NCI-H1105 treated with DMSO at 0.1 percent for 48 hours (cell line): Measurements from ENCODE around the gene ZNF587B.
"Not testable (repeated sequence)": the region's sequence is repeated elsewhere in the genome, so short reads cannot be mapped to it uniquely, and the experiment has no call there.

Source experiments
- DNase-seq: peaks from one replicate; lab custom pipeline; 2025; lab: John Stamatoyannopoulos, UW

The ZNF587B gene

DNA sequence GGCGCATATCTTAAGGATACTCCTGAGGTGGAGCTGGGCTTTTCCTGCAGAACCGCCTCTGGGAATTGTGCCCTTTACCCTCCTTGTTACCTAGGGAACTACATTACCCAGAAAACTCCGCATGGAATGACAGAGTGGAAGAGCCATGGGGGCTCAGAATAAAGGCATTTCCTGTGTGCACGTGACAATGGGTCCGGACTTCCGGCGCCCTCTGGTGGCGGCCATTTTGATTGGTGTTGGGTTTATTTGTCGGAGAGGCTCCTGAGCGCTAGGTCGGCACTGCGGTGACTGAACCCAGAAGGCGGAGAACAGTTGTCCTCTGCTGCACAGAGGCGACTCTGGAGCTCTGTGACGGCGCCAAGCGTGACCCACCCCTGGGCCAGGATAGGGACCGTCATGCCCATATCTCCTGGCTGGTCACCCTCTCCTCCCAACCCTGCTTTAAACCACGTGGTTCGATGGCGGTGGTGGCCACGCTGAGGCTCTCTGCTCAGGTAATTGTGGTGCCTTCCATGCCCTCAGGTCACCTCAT lies at the start of gene ZNF587B:
Gene ZNF587B, plus strand, starts transcription at position 229 of the 532 bp plus-strand sequence. Its CDS starts 230 bp downstream, at position 459.
- DNase-seq = peak; percentile 7

DNA sequence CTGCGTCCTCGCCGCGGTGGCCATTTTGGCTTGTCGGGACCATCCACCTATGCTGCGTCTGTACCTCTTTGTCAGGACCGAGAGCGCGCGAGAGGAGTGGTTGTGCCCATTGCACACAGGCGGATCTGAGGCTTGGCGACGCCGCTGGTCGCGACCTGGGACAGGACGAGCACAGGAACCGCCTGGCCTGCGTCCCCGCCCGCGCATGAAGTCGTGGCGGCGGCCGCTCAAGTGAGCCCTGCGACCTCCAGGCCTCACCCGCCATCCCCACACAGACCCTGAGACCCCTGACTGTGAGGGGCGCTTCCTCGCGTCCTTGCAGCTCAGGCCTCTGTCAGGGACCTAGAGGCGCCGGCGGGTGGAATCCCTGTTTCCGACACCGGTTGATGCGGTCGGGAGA lies 43.8 kb upstream of the ZNF587B start:
- no peak for DNase-seq

DNA sequence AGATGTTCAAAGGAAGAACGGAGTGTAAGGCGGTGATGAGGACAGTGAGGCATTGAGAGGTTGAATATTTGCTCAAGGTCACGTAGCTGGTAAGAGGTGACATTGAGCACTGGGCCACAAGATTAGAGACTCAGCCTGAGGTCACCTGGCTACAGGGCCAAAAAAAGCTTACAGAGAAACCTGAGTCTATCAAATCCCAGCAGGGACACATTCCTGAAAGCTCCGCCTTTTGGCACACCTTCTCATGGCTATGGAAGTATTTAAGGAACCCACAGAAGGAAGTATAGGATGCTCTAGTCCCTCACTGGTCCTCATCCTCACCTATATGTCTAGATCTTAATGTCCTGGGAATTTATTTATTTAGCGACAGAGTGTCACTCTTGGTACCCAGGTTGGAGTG lies 43.2 kb upstream of the ZNF587B start:
- no peak for DNase-seq

DNA sequence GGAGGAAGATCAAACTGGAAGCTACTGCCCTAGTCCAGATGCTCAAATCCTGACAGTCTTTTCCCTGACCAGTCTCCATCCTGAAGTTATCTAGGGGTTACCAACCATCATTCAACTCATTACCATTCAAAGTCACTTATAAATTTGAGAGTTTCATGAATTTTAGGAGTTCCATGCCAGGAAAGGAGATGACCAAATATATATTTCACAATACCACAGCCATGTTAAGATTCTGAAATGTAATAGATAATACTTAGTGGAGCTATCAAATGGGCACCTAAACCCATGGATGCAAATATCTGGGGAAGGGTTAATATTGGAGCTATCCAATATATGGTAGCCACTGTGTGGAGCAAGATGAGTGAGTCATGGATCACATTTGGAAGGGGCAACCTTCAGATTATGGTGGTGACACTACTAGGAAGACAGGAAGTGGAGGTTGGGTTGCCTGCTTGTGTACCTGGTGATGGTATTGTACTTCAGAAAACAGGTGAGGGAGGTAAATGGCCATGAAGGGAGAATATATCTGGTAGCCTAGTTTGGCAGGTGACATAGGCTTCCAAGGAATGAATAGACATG lies 41.9 kb upstream of the ZNF587B start:
- DNase-seq = no peak

DNA sequence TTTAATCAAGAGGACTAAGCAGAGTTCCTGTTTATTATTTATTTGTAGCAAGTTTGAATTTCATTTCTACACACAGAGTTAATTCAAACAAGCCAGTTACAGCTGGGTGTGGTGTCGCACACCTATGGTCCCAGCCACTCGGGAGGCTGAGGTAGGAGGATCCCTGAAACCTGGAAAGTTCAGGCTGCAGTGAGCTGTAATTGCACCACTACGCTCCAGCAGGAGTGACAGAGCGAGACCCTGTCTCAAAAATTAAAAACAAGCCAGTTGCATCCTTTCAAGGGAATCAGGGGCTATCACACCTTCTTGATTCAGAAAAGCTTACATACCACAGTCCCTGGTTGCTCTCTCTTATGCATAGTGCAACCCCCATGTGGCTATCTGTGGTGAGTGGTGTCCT lies 40.8 kb upstream of the ZNF587B start:
- no peak for DNase-seq

DNA sequence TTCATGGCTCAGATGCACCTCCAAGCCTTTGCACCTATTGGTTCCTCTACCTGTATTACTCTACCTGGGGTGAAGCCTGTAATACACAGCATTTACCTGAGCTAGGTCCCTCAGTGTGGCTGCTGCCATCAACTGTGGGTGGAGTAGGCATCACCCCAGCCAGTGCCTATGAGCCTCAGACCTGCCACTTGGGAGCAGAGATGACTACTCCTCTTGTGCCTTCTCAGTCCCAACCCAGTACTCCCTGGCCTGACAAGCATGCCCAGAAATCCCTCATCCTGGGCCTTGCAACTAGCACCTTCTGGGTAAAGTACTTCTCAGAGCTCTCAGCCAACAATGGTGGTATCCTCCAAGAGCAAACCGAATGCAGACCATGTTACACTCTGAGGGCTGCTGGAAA lies 33.5 kb upstream of the ZNF587B start:
- not testable (repeated sequence) for DNase-seq

DNA sequence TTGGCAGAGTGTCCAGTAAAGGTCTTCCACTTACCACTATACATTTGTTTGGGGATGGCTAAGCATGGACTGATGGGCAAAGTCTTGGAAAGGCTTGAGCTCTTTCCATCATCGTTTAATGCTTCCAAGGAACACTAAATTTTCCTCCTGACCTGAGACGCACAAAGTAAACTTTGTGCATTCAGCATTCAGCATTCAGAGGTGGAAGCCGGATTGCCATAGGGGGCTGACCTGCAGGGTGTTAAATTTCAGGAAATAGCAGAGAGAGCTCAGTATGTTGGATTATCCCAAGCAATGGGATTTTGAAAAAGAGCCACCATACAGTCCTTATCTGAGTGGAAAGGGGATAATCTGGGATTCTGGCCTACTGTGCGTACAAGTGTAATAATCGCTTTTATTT lies 29.4 kb upstream of the ZNF587B start:
- no peak for DNase-seq

DNA sequence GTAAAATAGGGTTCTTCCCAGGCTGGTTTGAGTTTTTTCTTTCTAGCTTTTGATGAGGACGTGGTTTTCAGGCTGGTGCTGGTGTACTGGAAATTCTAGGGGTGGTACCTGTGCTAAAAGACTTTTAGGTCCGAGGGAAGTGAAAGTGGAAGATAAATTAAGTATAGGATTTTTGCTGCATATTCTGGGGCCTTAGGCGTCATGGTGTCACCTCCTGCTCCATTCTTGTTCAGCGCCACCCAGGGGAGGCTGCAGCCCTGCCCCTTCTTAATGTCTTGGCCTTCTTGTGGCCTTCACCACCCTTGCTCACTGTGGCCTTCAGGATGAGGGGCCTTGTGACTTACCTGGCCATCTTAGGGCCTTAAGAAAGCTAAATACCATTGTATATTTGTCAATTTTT lies 27.8 kb upstream of the ZNF587B start:
- no peak for DNase-seq

DNA sequence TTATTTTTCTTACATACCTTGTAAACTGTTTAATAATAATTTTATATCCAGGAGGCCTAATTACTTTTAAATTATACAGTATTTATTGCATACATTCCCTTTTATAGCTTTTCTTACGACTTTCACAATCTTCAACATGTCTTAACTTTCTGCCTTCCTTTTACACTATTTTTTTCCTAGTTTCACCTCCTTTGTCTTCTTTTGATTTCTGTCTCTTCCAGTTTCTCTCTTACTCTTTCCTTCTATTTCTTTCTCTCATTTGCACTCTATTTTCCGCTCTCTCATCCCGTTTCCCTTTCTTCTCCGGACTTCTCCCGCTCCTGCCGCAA lies 26.9 kb upstream of the ZNF587B start:
- DNase-seq = peak; percentile 46

DNA sequence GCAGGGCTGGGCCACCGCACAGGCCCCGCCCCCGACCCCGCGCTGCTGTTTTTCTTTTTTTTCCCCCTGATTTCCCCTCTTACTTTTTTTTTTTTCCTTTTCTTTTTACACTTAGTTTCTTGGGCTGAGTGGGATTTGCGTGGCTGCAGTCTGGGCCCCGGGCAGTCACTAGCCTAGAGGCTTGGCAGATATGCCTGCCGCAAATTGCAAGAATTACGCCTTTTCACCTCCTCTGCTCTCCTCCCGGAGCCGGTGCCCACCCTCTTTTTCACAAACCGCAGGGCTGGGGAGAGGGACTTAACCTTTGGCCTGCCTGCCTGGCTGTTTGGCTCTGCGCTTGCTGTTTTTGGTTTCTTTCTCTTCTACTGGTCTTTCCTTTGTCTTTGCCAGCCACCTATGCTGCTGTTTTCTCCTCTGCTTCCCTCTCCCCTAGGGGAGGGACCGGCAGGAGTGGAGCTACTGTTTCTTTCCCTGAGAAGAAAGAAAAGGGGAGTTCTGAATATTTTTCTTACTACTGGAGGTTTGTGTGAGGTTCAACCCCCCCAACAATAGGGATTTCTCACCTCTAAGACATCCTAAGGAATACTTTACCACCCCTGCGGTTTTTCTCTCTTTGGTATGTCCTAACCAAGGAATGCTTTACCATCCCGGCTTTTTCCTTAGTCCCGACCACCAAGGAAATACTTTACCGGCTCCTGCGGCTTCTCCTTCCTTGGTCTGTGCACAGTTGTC lies 26.3 kb upstream of the ZNF587B start:
- peak; percentile 46 for DNase-seq

DNA sequence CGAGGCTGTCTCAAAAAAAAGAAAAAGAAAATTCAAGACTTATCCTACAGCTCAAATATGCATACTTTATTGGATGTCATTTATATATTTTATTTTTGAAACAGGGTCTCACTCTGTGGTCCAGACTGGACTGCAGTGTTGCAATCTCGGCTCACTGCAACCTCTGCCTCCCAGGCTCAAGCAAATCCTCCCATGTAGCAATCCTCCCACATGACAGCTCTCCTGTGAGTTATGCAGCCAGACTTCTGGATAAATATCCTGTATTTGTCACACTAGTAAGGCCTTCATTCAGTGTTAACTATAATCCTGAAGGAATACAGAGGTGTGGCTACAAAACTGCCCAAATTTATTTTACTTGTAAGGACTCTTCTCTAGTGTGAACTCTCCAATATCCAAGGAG lies 22.6 kb upstream of the ZNF587B start:
- DNase-seq = no peak

DNA sequence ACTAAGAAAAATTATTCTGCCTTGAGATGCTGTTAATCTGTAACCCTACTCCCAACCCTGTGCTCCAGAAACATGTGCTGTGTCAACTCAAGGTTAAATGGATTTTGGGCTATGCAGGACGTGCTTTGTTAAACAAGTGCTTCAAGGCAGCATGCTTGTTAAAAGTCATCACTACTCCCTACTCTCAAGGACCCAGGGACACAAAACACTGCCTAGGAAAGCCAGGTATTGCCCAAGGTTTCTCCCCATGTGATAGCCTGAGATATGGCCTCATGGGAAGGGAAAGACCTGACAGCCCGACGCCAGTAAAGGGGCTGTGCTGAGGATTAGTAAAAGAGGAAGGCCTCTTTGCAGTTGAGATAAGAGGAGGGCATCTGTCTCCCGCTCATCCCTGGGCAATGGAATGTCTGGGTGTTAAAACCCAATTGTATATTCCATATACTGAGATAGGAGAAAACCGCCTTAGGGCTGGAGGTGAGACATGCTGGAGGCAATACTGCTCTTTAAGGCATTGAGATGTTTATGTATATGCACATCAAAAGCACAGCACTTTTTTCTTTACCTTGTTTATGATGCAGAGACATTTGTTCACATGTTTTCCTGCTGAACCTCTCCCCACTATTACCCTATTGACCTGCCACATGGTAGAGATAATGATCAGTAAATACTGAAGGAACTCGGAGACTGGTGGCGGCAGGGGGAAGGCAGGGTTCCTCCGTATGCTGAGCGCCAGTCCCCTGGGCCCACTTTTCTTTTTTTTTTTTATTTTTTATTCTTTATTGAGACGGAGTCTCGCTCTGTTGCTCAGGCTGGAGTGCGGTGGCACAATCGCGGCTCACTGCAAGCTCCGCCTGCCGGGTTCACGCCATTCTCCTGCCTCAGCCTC lies 19.4 kb upstream of the ZNF587B start:
- not testable (repeated sequence) for DNase-seq

DNA sequence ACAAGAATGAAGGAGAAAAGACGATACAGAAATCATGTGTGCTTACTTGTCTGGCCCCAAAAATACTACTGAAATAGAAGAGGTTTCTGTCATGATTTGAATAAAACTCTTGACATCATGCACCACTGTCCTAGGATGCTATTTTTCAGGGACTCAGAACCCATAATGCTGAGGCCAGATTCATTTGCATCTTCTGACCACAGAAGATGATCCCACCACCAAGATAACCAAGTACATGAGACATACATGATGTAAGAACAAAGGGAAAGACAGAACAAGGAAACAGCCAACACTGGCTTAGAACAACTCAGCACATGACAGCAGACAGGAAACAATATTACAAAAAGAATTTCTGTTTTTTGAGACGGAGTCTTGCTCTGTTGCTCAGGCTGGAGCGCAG lies 17.9 kb upstream of the ZNF587B start:
- no peak for DNase-seq

DNA sequence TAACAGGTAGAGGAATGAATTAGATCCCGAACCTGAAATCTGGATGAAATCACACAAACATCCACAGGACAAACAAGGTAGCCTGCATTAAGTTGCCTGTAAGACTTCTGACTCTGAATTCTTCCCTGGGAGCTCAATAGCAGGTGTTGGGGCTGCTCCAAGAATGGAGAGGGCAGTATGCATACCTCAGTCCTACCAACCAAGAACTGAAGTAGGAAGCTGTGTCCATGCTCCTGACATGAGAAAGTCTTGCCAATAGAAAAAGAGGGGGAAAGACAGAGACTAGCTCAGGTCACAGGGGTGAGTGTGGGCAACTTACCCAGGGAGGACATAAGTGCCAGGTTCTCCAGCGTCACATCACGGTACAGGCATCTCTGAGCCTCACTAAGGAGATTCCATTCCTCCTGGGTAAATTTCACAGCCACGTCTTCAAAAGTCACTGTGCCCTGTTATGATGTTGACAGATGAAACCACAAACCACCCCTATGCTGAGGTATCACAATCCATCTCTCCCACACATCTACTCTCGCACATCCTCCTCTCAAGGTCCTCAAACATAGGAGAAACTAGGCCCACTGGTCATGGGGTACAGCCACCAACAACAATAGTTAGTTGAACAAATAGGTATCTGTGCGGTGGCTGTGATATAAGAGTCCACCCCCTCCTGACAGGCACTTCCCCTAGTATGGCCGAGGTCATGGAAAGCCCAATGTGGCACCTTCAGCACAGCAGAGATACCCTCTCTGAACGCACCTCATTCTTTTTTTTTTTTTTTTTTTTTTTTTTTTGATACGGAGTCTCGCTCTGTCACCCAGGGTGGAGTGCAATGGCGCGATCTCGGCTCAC lies 16.9 kb upstream of the ZNF587B start:
- not testable (repeated sequence) for DNase-seq

DNA sequence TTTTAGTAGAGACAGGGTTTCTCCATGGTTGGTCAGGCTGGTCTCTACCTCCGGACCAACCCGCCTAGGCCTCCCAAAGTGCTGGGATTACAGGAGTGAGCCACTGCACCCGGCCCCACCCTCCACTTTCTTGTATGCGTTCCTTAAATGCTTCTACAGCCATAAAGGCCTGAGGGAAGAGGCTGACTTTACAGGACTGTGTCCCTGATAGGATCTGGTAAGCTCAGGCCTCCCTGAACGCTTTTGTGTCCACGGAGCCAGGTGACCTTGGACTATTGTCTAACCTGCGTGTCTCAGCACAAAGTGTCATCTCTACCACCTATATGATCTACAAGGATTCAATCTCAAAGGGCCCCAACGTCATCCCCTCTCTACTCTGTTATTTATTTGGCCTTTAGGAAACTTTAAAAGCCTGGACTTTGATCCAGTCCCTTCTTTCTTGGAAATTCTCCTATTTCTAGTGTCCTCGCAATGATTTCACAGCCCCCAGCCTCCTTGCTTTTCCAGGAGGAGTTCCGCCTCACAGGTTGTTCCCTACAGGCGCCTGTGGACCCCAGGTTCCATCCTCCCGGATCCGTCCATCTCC lies 16.1 kb upstream of the ZNF587B start:
- DNase-seq = no peak

DNA sequence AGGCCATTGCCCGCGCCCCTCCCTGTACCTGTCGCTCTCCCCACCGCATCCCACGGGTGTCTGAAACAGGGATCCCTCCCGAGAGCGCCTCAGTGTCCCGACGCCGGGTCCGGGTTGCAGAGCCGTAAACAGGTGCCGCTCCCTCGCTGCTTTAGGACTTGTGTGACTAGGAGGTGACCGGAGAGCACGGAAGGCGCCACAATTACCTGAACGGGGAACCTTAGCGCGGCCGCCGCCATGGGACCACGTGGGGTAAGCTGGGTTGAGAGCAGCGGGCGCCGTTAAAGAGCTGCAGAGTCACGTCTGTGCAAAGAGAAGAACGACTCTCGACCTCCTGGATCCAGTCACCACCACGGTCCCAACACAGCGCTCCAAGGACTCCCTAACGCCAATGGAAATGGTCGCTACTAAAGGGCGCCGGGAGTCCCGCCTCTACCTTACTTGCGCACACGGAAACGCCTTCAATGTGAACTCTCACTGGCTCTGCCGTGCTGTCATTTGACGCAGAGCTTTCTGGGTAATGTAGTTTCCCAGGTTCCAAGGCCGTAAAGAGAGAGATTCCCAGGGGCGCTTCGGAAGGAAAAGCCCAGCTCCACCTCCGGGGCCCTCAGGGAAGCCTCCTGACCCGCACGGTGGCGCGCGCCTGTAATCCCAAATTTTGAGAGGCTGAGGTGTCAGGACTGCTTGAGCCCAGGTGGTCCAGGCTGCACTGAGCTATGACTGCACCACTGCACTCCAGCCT lies 15.4 kb upstream of the ZNF587B start, which contains the start of gene ZNF552:
Gene ZNF552, minus strand, starts transcription at position 409 of the 742 bp plus-strand sequence. Its CDS starts 170 bp downstream, at position 239.
- peak; percentile 96 for DNase-seq

DNA sequence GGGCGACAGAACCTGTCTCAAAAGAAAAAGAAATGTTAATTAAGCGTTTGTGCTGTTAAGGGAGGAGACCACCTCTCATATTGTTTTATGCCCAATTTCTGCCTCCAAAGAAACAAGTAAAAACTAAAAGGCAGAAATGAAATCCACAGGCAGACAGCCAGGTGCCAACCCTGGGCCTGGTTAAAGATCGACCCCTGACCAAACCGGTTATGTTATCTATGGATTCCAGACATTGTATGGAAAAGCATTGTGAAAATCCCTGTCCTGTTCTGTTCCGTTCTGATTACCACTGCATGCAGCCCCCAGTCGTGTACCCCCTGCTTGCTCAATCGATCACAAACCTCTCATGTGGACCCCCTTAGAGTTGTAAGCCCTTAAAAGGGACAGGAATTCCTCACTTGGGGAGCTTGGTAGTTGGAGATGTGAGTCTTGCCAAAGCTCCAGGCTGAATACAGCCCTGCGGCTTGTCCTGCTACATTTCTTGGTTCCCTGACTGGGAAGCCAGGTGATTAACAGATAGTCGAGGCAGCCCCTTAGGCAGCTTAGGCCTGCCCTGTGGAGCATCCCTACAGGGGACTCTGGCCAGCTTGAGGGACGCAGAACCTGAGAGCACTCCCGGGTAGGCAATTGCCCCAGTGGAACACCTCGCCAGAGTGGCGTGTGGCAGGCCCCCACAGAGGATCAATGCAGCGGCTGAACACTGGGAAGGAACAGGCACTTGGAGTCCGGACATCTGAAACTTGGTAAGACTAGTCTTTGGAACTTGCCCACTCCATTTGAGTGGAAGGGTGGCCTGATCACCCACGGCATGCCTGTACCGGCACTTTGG lies 14.6 kb upstream of the ZNF587B start:
- DNase-seq = no peak

DNA sequence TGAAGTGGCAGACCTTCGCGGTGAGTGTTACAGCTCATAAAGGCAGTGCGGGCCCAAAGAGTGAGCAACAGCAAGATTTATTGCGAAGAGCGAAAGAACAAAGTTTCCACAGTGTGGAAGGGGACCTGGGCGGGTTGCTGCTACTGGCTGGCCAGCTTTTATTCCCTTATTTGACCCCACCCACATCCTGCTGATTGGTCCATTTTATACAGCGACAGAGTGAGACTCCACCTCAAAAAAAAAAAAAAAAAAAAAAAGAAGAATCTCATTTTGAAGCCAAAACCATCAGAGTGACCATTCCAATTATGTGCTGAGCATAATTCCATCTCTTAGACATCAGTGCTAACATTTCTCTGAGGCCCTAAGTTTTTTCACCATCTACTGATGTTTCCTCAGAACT lies 13.4 kb upstream of the ZNF587B start:
- no peak for DNase-seq

DNA sequence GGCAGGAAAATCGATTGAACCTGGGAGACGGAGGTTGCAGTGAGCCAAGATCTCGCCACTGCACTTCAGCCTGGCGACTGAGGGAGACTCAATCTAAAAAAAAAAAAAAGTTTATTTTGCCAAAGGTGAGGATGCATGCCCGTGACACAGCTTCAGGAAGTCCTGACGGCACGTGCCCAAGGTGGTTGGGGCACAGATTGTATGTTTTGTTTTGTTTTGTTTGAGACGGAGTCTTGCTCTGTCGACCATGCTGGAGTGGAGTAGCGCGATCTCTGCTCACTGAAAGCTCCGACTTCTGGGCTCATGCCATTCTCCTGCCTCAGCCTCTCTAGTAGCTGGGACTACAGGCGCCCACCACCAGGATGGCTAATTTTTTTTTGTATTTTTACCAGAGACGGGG lies 12.1 kb upstream of the ZNF587B start:
- no peak for DNase-seq

DNA sequence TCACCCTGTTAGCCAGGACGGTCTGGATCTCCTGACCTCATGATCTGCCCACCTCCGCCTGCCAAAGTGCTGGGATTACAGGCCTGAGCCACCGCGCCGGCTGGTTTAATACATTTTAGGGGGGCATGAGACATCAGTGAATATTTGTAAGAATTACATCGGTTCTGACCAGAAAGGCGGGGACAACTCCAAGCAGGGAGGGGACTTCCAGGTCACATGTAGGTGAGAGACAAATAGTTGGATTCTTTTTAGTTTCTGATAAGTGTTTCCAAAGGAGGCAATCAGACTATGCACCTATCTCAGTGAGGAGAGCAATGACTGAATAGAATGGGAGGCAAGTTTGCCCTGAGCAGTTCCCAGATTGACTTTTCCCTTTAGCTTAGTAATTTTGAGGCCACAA lies 11.7 kb upstream of the ZNF587B start:
- no peak for DNase-seq
